Measurements from ENCODE around the gene UBAP1L.
"Not testable (repeated sequence)": the region's sequence is repeated elsewhere in the genome, so short reads cannot be mapped to it uniquely, and the experiment has no call there.

The UBAP1L gene

DNA sequence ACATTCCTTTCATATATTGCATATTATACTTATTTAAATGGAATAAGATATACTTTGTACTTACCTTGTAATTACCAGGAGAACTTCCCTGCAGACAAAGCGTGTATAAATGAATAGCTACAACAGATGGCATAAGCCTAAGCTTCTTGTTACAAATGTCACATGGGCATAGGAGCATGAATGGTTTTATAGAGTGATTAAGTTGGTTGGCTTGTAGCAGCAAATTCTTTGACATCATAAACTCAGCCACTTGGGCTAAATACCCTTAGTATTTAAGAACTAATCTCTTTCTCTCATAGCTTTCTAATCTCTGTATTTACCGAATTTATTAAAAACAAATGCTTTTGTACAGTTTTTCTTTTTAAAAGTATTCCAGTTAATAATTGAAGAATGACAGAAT, at the start of gene UBAP1L:
Gene UBAP1L (minus strand): TSS at position 115 of the 400 bp plus-strand sequence. CDS start 8,985 bp downstream, outside the sequence.
- no peak for DNase-seq
- TF ChIP-seq POLR2A (IDR thresholded peaks at IDR 0.05; ENCODE audit: low read length) (no peak), GATA1 (IDR thresholded peaks at IDR 0.05; ENCODE audit: low read depth, low read length) (no peak)

DNA sequence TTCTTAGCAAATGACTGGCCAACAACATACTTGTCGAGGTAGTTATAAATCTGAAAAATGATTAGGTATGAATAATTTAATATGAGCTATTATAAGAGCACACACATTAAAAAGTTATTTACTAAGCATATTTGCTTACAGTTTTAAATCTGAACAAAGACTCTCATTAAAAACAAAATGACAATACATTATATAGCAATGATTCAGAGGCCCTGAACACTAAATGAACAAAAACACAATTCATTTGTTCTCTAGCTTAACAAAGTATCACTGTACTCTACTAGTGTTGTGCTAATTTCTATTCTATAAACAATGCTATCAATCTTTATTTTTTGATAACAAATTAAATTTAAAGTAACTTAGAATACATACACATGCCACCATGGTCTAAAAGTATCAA, 49.1 kb upstream of the UBAP1L start:
- DNase-seq = no peak
- no peak for TF ChIP-seq GATA1 (IDR thresholded peaks at IDR 0.05; ENCODE audit: low read depth, low read length)
- no peak for TF ChIP-seq POLR2A (IDR thresholded peaks at IDR 0.05; ENCODE audit: low read length)

GRCh38 chr15:65163041-65163440, 48.0 kb upstream of the UBAP1L start:
- TF ChIP-seq GATA1 (IDR thresholded peaks at IDR 0.05; ENCODE audit: low read depth, low read length) (no peak), POLR2A (IDR thresholded peaks at IDR 0.05; ENCODE audit: low read length) (no peak)
- no peak for DNase-seq

GRCh38 chr15:65156692-65157091, 41.7 kb upstream of the UBAP1L start:
- no peak for TF ChIP-seq POLR2A (IDR thresholded peaks at IDR 0.05; ENCODE audit: low read length)
- no peak for TF ChIP-seq GATA1 (IDR thresholded peaks at IDR 0.05; ENCODE audit: low read depth, low read length)
- DNase-seq = peak in 1 of 2 experiments; percentile 11

GRCh38 chr15:65154720-65155119, 39.7 kb upstream of the UBAP1L start:
- no peak for TF ChIP-seq POLR2A (IDR thresholded peaks at IDR 0.05; ENCODE audit: low read length)
- TF ChIP-seq GATA1 (IDR thresholded peaks at IDR 0.05; ENCODE audit: low read depth, low read length) = no peak
- no peak for DNase-seq

DNA sequence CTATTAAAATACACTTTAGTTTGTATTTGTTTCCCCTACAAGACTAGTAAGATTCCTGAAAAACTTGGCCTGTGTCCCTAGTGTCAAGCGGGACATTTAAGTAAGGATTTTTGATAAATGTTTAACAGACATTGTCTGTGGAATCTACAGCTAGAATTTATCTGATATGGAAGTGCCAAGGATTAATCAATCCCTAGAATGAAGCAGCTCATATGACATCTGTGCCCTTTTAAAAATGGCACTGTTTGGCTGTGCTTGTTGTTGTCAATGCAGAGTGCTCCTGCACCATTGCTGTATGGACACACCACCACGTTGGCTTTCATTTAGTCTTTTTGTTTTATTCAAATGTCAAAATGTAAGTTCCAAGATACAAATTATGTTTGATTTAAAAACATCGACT, 32.9 kb upstream of the UBAP1L start:
- no peak for DNase-seq
- TF ChIP-seq POLR2A (IDR thresholded peaks at IDR 0.05; ENCODE audit: low read length) (no peak), GATA1 (IDR thresholded peaks at IDR 0.05; ENCODE audit: low read depth, low read length) (no peak)

- DNase-seq = no peak
- no peak for TF ChIP-seq POLR2A (IDR thresholded peaks at IDR 0.05; ENCODE audit: low read length)
- no peak for TF ChIP-seq GATA1 (IDR thresholded peaks at IDR 0.05; ENCODE audit: low read depth, low read length)
Observed at GRCh38 chr15:65146438-65146837, 31.4 kb upstream of the UBAP1L start.

DNA sequence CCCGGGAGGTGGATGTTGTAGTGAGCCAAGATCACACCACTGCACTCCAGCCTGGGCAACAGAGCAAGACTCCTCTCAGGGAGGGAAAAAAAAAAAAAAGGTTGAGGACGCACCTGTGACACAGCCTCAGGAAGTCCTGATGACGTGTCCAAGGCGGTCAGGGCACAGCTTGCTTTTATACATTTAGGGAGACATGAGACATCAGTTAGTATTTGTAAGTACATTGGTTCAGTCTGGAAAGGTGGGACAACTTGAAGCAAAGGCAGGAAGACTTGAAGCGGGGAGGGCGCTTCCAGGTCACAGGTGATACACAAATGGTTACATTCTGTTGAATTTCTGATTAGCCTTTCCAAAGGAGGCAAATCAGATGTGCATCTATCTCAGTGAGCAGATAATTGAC, 23.6 kb upstream of the UBAP1L start:
- DNase-seq = not testable (repeated sequence)

DNA sequence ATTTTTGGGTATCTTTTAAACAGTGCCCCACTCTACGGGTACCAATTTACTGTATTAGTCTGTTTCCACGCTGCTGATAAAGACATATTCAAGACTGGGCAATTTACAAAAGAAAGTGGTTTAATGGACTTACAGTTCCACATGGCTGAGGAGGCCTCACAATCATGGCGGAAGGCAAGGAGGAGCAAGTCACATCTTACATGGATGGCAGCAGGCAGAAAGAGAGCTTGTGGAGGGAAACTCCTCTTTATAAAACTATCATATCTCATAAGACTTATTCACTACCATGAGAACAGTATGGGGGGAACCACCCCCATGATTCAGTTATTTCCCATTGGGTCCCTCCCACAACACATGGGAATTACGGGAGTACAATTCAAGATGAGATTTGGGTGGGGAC, 22.9 kb upstream of the UBAP1L start:
- DNase-seq = not testable (repeated sequence)

GRCh38 chr15:65137089-65137488, 22.1 kb upstream of the UBAP1L start:
- DNase-seq = not testable (repeated sequence)

DNA sequence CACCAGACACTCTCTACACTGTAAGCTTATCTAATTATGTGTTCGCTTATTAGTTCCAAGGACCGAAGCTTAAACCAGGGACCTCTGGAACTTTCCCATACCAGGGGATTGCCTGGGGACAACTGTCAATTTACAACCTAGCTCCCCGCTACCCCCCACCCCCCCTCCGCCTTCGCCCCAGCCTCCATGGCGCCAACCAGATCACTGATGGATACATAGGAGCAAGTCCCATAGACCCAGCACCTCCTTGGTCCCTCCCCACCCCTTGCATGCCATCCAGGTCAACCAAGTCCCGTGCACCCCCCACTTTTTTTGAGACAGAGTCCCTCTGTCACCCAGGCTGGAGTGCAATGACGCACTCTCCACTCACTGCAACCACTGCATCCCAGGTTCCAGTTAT, 19.5 kb upstream of the UBAP1L start:
- DNase-seq = no peak
- TF ChIP-seq GATA1 (IDR thresholded peaks at IDR 0.05; ENCODE audit: low read depth, low read length) (no peak), POLR2A (IDR thresholded peaks at IDR 0.05; ENCODE audit: low read length) (no peak)

- TF ChIP-seq POLR2A (IDR thresholded peaks at IDR 0.05; ENCODE audit: low read length) = peak; percentile 92
- no peak for TF ChIP-seq GATA1 (IDR thresholded peaks at IDR 0.05; ENCODE audit: low read depth, low read length)
- peak; percentile 94 to 96 for DNase-seq
Observed at GRCh38 chr15:65133548-65134200, 18.7 kb upstream of the UBAP1L start, which contains the start of gene PDCD7. Gene PDCD7 (minus strand): TSS chr15:65133808. CDS start chr15:65133781, 27 bp downstream.

GRCh38 chr15:65132878-65133547, 18.0 kb upstream of the UBAP1L start:
- TF ChIP-seq GATA1 (IDR thresholded peaks at IDR 0.05; ENCODE audit: low read depth, low read length) (no peak), POLR2A (IDR thresholded peaks at IDR 0.05; ENCODE audit: low read length) (no peak)
- peak; percentile 80 to 81 for DNase-seq

- DNase-seq = no peak
- no peak for TF ChIP-seq POLR2A (IDR thresholded peaks at IDR 0.05; ENCODE audit: low read length)
- no peak for TF ChIP-seq GATA1 (IDR thresholded peaks at IDR 0.05; ENCODE audit: low read depth, low read length)
Observed at GRCh38 chr15:65130941-65131340, 15.9 kb upstream of the UBAP1L start.

- no peak for TF ChIP-seq POLR2A (IDR thresholded peaks at IDR 0.05; ENCODE audit: low read length)
- TF ChIP-seq GATA1 (IDR thresholded peaks at IDR 0.05; ENCODE audit: low read depth, low read length) = no peak
- DNase-seq = no peak
Observed at GRCh38 chr15:65115542-65115941, 542 bp upstream of the UBAP1L start.
